GM23338 (cell line): Measurements from ENCODE around the gene RAD51B.

Source experiments
- TF ChIP-seq, protein P1 (sequence below): IDR thresholded peaks from one replicate; pipeline ENCODE4 v1.6.1; 2018; ENCODE audit warnings: antibody characterized with exemption; ENCODE audit not compliant: unreplicated experiment
- TF ChIP-seq, protein P2 (sequence below), 2 experiments: fragments of 200-600 bp in 1 of 2; sonication (generic) in 1 of 2; conservative IDR thresholded peaks; 2 replicates each; pipeline versions ENCODE4 v1.5.1 to v1.6.1; 2016 to 2017; ENCODE audit warnings: antibody characterized with exemption in 2 of 2, low read depth in 2 of 2, mild to moderate bottlenecking in 2 of 2, moderate library complexity in 1 of 2

DNA sequence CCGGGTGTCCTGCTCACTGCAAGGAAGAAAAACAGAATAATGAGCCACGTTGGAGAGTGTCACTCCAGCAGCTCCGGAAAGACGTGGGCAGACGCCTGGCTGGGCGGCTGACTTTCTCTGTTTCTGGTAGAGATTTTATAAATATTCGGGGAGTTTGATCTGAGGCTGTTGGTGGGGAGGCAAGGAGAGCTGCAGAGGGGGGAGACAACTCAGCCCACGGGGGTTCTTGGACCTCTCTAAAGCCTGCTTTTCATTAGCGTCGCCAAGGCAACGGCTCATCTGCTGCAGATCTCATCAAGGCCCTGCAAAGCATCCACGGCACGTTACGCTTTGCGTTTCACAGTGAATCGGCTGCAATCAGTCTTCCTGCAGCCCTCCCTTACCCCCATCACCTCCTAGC is 766.1 kb downstream of the RAD51B start:
- TF ChIP-seq, protein P1, sequence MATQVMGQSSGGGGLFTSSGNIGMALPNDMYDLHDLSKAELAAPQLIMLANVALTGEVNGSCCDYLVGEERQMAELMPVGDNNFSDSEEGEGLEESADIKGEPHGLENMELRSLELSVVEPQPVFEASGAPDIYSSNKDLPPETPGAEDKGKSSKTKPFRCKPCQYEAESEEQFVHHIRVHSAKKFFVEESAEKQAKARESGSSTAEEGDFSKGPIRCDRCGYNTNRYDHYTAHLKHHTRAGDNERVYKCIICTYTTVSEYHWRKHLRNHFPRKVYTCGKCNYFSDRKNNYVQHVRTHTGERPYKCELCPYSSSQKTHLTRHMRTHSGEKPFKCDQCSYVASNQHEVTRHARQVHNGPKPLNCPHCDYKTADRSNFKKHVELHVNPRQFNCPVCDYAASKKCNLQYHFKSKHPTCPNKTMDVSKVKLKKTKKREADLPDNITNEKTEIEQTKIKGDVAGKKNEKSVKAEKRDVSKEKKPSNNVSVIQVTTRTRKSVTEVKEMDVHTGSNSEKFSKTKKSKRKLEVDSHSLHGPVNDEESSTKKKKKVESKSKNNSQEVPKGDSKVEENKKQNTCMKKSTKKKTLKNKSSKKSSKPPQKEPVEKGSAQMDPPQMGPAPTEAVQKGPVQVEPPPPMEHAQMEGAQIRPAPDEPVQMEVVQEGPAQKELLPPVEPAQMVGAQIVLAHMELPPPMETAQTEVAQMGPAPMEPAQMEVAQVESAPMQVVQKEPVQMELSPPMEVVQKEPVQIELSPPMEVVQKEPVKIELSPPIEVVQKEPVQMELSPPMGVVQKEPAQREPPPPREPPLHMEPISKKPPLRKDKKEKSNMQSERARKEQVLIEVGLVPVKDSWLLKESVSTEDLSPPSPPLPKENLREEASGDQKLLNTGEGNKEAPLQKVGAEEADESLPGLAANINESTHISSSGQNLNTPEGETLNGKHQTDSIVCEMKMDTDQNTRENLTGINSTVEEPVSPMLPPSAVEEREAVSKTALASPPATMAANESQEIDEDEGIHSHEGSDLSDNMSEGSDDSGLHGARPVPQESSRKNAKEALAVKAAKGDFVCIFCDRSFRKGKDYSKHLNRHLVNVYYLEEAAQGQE = no peak
- TF ChIP-seq, protein P2, sequence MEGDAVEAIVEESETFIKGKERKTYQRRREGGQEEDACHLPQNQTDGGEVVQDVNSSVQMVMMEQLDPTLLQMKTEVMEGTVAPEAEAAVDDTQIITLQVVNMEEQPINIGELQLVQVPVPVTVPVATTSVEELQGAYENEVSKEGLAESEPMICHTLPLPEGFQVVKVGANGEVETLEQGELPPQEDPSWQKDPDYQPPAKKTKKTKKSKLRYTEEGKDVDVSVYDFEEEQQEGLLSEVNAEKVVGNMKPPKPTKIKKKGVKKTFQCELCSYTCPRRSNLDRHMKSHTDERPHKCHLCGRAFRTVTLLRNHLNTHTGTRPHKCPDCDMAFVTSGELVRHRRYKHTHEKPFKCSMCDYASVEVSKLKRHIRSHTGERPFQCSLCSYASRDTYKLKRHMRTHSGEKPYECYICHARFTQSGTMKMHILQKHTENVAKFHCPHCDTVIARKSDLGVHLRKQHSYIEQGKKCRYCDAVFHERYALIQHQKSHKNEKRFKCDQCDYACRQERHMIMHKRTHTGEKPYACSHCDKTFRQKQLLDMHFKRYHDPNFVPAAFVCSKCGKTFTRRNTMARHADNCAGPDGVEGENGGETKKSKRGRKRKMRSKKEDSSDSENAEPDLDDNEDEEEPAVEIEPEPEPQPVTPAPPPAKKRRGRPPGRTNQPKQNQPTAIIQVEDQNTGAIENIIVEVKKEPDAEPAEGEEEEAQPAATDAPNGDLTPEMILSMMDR (conservative IDR thresholded peaks at IDR 0.05; ENCODE audit: low read depth in 2 of 2) = no peak
